GM23338 (cell line): Measurements from ENCODE around the gene TARS3. TPM values are rescaled to one million over a fixed set of nuclear protein-coding genes. Genes with fewer than 3 reads are reported as not detected.

Experiments
- ATAC-seq: fragments of 200-7000 bp; cut with Tn5 transposase; 3 replicates; pipeline ENCODE4 v1.9.1; 2020
- DNase-seq: peaks from one replicate; pipeline ENCODE4 v3.0.0-alpha.2; 2015; ENCODE audit warnings: low spot score
- H2AFZ ChIP-seq: fragments of 200-600 bp; sonication (generic); 2 replicates; pipeline ENCODE4 v1.8.0; 2016; ENCODE audit warnings: antibody characterized with exemption, mild to moderate bottlenecking, moderate library complexity
- H3F3A ChIP-seq: fragments of 200-600 bp; sonication (generic); replicated peaks from 2 replicates; pipeline ENCODE4 v1.8.0; 2017; ENCODE audit warnings: antibody characterized with exemption, mixed run types, low read depth
- H3K27ac ChIP-seq: fragments of 200-600 bp; sonication (generic); 2 replicates; pipeline ENCODE4 v1.6.1; 2016; ENCODE audit warnings: low read depth
- H3K27me3 ChIP-seq: fragments of 200-600 bp; sonication (generic); 2 replicates; pipeline ENCODE4 v1.8.0; 2016; ENCODE audit warnings: mild to moderate bottlenecking, mixed run types, moderate library complexity; ENCODE audit not compliant: insufficient read depth
- H3K36me3 ChIP-seq: fragments of 200-600 bp; sonication (generic); 2 replicates; pipeline ENCODE4 v1.8.0; 2016; ENCODE audit warnings: mild to moderate bottlenecking; ENCODE audit not compliant: insufficient read depth
- H3K4me1 ChIP-seq: fragments of 200-600 bp; sonication (generic); 2 replicates; pipeline ENCODE4 v1.8.0; 2016; ENCODE audit warnings: mild to moderate bottlenecking, moderate library complexity; ENCODE audit not compliant: insufficient read depth
- H3K4me2 ChIP-seq: fragments of 200-600 bp; sonication (generic); 2 replicates; pipeline ENCODE4 v1.7.1; 2017; ENCODE audit warnings: mixed run types
- H3K4me3 ChIP-seq: fragments of 200-600 bp; sonication (generic); 2 replicates; pipeline ENCODE4 v1.6.1; 2016; ENCODE audit warnings: mixed run types
- H3K79me2 ChIP-seq: fragments of 200-600 bp; sonication (generic); replicated peaks from 2 replicates; pipeline ENCODE4 v1.8.0; 2017; ENCODE audit warnings: mild to moderate bottlenecking; ENCODE audit not compliant: insufficient read depth
- H3K9me2 ChIP-seq: fragments of 200-600 bp; sonication (generic); 2 replicates; pipeline ENCODE4 v1.8.0; 2017; ENCODE audit not compliant: insufficient read depth
- H4K20me1 ChIP-seq: fragments of 200-600 bp; sonication (generic); replicated peaks from 2 replicates; pipeline ENCODE4 v1.8.0; 2017; ENCODE audit warnings: mild to moderate bottlenecking; ENCODE audit not compliant: insufficient read depth
- H3K27ac Mint-ChIP-seq: 2 replicates; pipeline ENCODE4 v1.8.0; 2020; ENCODE audit warnings: inconsistent platforms, mild to moderate bottlenecking, moderate library complexity, mixed read lengths
- H3K27me3 Mint-ChIP-seq: 3 replicates; pipeline ENCODE4 v1.8.0; 2022; ENCODE audit warnings: low read depth, mild to moderate bottlenecking, moderate library complexity, mixed read lengths, inconsistent platforms; ENCODE audit not compliant: insufficient read depth, poor library complexity
- H3K36me3 Mint-ChIP-seq: 3 replicates; pipeline ENCODE4 v1.8.0; 2021; ENCODE audit warnings: low read depth, mild to moderate bottlenecking, inconsistent platforms, moderate library complexity, mixed read lengths
- H3K4me1 Mint-ChIP-seq: 3 replicates; pipeline ENCODE4 v1.8.0; 2020; ENCODE audit warnings: mild to moderate bottlenecking, inconsistent platforms, mixed read lengths
- H3K4me3 Mint-ChIP-seq: 3 replicates; pipeline ENCODE4 v1.8.0; 2021; ENCODE audit warnings: moderate library complexity, mild to moderate bottlenecking, inconsistent platforms, mixed read lengths
- H3K9me3 Mint-ChIP-seq: 3 replicates; pipeline ENCODE4 v1.8.0; 2020; ENCODE audit warnings: moderate library complexity, mild to moderate bottlenecking, inconsistent platforms, mixed read lengths
- CREB1 ChIP-seq: fragments of 250-450 bp; sonication (Bioruptor Pico); IDR thresholded peaks from 2 replicates; pipeline ENCODE4 v1.5.0; 2020; ENCODE audit warnings: low read depth, mild to moderate bottlenecking, moderate library complexity
- EZH2 ChIP-seq: fragments of 200-600 bp; sonication (generic); IDR thresholded peaks from one replicate; pipeline ENCODE4 v1.8.0; 2017; ENCODE audit warnings: antibody characterized with exemption, mild to moderate bottlenecking, low read depth; ENCODE audit not compliant: unreplicated experiment
- EZH2phosphoT487 ChIP-seq: fragments of 200-600 bp; sonication (generic); IDR thresholded peaks from one replicate; pipeline ENCODE4 v1.8.1; 2018; ENCODE audit warnings: antibody characterized with exemption; ENCODE audit not compliant: unreplicated experiment
- JUNB ChIP-seq: IDR thresholded peaks from one replicate; pipeline ENCODE4 v1.6.1; 2016; ENCODE audit warnings: antibody characterized with exemption; ENCODE audit not compliant: unreplicated experiment
- NANOG ChIP-seq: IDR thresholded peaks from 2 replicates; pipeline ENCODE4 v1.6.1; 2016; ENCODE audit warnings: antibody characterized with exemption, borderline replicate concordance
- POLR2AphosphoS5 ChIP-seq: IDR thresholded peaks from 2 replicates; pipeline ENCODE4 v1.6.1; 2016; ENCODE audit warnings: antibody characterized with exemption, low read depth
- STAT1 ChIP-seq: IDR thresholded peaks from one replicate; pipeline ENCODE4 v1.6.1; 2016; ENCODE audit warnings: antibody characterized with exemption; ENCODE audit not compliant: unreplicated experiment
- ZNF114 ChIP-seq: fragments of 250-450 bp; sonication (Bioruptor Pico); IDR thresholded peaks from 2 replicates; pipeline ENCODE4 v1.5.0; 2020; ENCODE audit warnings: mild to moderate bottlenecking, moderate library complexity
- ZNF331 ChIP-seq: fragments of 250-450 bp; sonication (Bioruptor Pico); IDR thresholded peaks from 2 replicates; pipeline ENCODE4 v1.5.0; 2020; ENCODE audit warnings: low read depth, mild to moderate bottlenecking, moderate library complexity
- polyA plus RNA-seq: library from polyadenylated mRNA; unstranded; fragments of >200 nt; fragmentation: Nextera tagmentation; extraction: Ambion mirVana; gene quantifications from 2 replicates; pipeline ENCODE4 v1.2.1, GENCODE V29; 2016
- total RNA-seq: library from RNA; depleted of rRNA; stranded (reverse); fragments of >200 nt; shearing (Covaris generic); gene quantifications from 2 replicates; pipeline ENCODE4 v1.2.3, GENCODE V29; 2014
- TF ChIP-seq, protein P1 (sequence below), 2 experiments: fragments of 200-600 bp in 1 of 2; sonication (generic) in 1 of 2; conservative IDR thresholded peaks; 2 replicates each; pipeline versions ENCODE4 v1.5.1 to v1.6.1; 2016 to 2017; ENCODE audit warnings: antibody characterized with exemption in 2 of 2, low read depth in 2 of 2, mild to moderate bottlenecking in 2 of 2, moderate library complexity in 1 of 2
- TF ChIP-seq, protein P2 (sequence below): IDR thresholded peaks from one replicate; pipeline ENCODE4 v1.6.1; 2018; ENCODE audit warnings: antibody characterized with exemption; ENCODE audit not compliant: unreplicated experiment
- TF ChIP-seq, protein P3 (sequence below): IDR thresholded peaks from 2 replicates; pipeline ENCODE4 v1.6.1; 2016; ENCODE audit warnings: antibody characterized with exemption
- TF ChIP-seq, protein P4 (sequence below): fragments of 250-450 bp; sonication (Bioruptor Pico); IDR thresholded peaks from 2 replicates; pipeline ENCODE4 v1.5.0; 2020; ENCODE audit warnings: mild to moderate bottlenecking, moderate library complexity

The TARS3 gene
- total and polyA plus RNA-seq, 2 experiments from 2014 or later, result 13.0 to 15.4 TPM

DNA sequence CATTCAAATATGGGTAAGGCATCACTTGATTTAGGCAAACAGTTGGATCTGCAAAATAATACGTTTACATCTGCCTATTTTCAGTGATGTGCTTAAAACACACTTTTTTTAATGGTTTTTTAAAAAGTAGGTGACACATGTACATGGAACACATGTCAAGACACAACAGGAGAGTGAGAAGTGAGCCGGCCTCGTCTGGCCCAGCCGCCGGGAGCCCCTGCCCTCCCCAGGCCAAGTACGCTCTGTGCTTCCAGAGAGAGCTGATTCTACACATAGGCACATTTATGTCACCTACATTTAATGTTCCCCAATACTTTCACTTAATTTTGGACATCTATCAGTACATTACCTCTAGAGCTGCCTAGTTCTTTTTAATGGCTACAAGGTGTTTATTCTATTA lies 75.9 kb downstream of the TARS3 start:
- no peaks in the 10 kb centered on the region for H3K9me2 ChIP-seq
- no peaks in the 10 kb centered on the region for H3K4me1 ChIP-seq
- TF ChIP-seq, protein P1, sequence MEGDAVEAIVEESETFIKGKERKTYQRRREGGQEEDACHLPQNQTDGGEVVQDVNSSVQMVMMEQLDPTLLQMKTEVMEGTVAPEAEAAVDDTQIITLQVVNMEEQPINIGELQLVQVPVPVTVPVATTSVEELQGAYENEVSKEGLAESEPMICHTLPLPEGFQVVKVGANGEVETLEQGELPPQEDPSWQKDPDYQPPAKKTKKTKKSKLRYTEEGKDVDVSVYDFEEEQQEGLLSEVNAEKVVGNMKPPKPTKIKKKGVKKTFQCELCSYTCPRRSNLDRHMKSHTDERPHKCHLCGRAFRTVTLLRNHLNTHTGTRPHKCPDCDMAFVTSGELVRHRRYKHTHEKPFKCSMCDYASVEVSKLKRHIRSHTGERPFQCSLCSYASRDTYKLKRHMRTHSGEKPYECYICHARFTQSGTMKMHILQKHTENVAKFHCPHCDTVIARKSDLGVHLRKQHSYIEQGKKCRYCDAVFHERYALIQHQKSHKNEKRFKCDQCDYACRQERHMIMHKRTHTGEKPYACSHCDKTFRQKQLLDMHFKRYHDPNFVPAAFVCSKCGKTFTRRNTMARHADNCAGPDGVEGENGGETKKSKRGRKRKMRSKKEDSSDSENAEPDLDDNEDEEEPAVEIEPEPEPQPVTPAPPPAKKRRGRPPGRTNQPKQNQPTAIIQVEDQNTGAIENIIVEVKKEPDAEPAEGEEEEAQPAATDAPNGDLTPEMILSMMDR (conservative IDR thresholded peaks at IDR 0.05; ENCODE audit: low read depth in 2 of 2), result no peak
- TF ChIP-seq ZNF331 (CRISPR knock-in tag) (no peak), JUNB (no peak), POLR2AphosphoS5 (no peak), STAT1 (no peak), NANOG (no peak), EZH2phosphoT487 (no peak), CREB1 (CRISPR knock-in tag) (no peak), EZH2 (no peak), ZNF114 (CRISPR knock-in tag) (no peak)
- TF ChIP-seq, protein P2, sequence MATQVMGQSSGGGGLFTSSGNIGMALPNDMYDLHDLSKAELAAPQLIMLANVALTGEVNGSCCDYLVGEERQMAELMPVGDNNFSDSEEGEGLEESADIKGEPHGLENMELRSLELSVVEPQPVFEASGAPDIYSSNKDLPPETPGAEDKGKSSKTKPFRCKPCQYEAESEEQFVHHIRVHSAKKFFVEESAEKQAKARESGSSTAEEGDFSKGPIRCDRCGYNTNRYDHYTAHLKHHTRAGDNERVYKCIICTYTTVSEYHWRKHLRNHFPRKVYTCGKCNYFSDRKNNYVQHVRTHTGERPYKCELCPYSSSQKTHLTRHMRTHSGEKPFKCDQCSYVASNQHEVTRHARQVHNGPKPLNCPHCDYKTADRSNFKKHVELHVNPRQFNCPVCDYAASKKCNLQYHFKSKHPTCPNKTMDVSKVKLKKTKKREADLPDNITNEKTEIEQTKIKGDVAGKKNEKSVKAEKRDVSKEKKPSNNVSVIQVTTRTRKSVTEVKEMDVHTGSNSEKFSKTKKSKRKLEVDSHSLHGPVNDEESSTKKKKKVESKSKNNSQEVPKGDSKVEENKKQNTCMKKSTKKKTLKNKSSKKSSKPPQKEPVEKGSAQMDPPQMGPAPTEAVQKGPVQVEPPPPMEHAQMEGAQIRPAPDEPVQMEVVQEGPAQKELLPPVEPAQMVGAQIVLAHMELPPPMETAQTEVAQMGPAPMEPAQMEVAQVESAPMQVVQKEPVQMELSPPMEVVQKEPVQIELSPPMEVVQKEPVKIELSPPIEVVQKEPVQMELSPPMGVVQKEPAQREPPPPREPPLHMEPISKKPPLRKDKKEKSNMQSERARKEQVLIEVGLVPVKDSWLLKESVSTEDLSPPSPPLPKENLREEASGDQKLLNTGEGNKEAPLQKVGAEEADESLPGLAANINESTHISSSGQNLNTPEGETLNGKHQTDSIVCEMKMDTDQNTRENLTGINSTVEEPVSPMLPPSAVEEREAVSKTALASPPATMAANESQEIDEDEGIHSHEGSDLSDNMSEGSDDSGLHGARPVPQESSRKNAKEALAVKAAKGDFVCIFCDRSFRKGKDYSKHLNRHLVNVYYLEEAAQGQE, result no peak
- TF ChIP-seq, protein P3, sequence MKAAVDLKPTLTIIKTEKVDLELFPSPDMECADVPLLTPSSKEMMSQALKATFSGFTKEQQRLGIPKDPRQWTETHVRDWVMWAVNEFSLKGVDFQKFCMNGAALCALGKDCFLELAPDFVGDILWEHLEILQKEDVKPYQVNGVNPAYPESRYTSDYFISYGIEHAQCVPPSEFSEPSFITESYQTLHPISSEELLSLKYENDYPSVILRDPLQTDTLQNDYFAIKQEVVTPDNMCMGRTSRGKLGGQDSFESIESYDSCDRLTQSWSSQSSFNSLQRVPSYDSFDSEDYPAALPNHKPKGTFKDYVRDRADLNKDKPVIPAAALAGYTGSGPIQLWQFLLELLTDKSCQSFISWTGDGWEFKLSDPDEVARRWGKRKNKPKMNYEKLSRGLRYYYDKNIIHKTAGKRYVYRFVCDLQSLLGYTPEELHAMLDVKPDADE, result no peak
- TF ChIP-seq, protein P4, sequence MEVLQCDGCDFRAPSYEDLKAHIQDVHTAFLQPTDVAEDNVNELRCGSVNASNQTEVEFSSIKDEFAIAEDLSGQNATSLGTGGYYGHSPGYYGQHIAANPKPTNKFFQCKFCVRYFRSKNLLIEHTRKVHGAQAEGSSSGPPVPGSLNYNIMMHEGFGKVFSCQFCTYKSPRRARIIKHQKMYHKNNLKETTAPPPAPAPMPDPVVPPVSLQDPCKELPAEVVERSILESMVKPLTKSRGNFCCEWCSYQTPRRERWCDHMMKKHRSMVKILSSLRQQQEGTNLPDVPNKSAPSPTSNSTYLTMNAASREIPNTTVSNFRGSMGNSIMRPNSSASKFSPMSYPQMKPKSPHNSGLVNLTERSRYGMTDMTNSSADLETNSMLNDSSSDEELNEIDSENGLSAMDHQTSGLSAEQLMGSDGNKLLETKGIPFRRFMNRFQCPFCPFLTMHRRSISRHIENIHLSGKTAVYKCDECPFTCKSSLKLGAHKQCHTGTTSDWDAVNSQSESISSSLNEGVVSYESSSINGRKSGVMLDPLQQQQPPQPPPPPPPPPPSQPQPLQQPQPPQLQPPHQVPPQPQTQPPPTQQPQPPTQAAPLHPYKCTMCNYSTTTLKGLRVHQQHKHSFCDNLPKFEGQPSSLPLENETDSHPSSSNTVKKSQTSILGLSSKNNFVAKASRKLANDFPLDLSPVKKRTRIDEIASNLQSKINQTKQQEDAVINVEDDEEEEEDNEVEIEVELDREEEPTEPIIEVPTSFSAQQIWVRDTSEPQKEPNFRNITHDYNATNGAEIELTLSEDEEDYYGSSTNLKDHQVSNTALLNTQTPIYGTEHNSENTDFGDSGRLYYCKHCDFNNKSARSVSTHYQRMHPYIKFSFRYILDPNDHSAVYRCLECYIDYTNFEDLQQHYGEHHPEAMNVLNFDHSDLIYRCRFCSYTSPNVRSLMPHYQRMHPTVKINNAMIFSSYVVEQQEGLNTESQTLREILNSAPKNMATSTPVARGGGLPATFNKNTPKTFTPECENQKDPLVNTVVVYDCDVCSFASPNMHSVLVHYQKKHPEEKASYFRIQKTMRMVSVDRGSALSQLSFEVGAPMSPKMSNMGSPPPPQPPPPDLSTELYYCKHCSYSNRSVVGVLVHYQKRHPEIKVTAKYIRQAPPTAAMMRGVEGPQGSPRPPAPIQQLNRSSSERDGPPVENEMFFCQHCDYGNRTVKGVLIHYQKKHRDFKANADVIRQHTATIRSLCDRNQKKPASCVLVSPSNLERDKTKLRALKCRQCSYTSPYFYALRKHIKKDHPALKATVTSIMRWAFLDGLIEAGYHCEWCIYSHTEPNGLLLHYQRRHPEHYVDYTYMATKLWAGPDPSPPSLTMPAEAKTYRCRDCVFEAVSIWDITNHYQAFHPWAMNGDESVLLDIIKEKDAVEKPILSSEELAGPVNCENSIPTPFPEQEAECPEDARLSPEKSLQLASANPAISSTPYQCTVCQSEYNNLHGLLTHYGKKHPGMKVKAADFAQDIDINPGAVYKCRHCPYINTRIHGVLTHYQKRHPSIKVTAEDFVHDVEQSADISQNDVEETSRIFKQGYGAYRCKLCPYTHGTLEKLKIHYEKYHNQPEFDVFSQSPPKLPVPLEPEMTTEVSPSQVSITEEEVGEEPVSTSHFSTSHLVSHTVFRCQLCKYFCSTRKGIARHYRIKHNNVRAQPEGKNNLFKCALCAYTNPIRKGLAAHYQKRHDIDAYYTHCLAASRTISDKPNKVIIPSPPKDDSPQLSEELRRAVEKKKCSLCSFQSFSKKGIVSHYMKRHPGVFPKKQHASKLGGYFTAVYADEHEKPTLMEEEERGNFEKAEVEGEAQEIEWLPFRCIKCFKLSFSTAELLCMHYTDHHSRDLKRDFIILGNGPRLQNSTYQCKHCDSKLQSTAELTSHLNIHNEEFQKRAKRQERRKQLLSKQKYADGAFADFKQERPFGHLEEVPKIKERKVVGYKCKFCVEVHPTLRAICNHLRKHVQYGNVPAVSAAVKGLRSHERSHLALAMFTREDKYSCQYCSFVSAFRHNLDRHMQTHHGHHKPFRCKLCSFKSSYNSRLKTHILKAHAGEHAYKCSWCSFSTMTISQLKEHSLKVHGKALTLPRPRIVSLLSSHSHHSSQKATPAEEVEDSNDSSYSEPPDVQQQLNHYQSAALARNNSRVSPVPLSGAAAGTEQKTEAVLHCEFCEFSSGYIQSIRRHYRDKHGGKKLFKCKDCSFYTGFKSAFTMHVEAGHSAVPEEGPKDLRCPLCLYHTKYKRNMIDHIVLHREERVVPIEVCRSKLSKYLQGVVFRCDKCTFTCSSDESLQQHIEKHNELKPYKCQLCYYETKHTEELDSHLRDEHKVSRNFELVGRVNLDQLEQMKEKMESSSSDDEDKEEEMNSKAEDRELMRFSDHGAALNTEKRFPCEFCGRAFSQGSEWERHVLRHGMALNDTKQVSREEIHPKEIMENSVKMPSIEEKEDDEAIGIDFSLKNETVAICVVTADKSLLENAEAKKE (CRISPR knock-in tag), result no peak
- peaks cover 39% of the 10 kb centered on the region for H3K79me2 ChIP-seq
- Mint-ChIP-seq H3K36me3 (peaks cover 41% of the 10 kb centered on the region), H3K27me3 (peaks cover 7% of the 10 kb centered on the region), H3K4me1 (peaks cover 6% of the 10 kb centered on the region), H3K27ac (no peak overlapping the region), H3K4me3 (no peak overlapping the region), H3K9me3 (peaks cover 5% of the 10 kb centered on the region; the same call in 1 of the 3 replicates)
- peaks cover 6% of the 10 kb centered on the region for H4K20me1 ChIP-seq
- peaks cover 6% of the 10 kb centered on the region; the same call in 1 of the 2 replicates for H3K27me3 ChIP-seq
- DNase-seq, result no peak
- no peak for ATAC-seq
- H3K36me3 ChIP-seq, result peaks cover 21% of the 10 kb centered on the region
- no peak overlapping the region for H3K4me3 ChIP-seq
- H2AFZ ChIP-seq, result no peak overlapping the region
- H3K27ac ChIP-seq, result no peak overlapping the region
- H3K4me2 ChIP-seq, result no peak overlapping the region
- H3F3A ChIP-seq, result no peaks in the 10 kb centered on the region
